ENCODE data around the gene LEKR1.

DNA sequence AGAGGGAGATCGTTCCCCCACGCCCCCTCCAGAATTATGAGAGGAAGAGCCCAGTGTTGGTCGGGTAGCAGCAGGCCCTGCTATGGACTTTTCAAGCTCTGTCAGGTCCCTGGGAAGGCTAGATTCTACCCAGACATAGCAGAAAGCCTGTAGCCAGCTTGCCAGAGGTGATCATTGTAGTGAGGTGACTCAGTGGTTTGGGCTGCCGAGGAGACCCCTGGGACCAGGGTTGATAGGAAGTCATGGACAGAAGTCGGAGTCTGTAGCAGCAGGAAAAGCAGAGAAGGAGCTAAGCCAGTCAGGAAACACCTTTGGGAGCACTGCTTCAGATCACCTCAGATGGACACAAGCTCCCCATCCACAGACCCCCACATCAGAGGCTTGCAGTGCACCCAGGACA is 266.1 kb downstream of the LEKR1 start:
- TF ChIP-seq CTCF (IDR thresholded peaks at IDR 0.05), result no peak
- no peak for TF ChIP-seq POLR2A (IDR thresholded peaks at IDR 0.05)

Measured in testis (tissue), 2 donors.